HepG2 (cell line): ENCODE measurements around the gene ANKRD49. TPM values are rescaled to one million over a fixed set of nuclear protein-coding genes. Genes with fewer than 3 reads are reported as not detected.

ENCODE experiments used
- BORCS8-MEF2B ChIP-seq: sonication (generic); formaldehyde crosslinking; IDR thresholded peaks from 2 replicates; pipeline ENCODE4 v1.8.0; 2022; ENCODE audit warnings: mild to moderate bottlenecking, missing genetic modification reagents
- CBX2 ChIP-seq, 2 experiments: fragments of 200-600 bp in 1 of 2; sonication (generic); formaldehyde crosslinking in 1 of 2; IDR thresholded peaks; 2 replicates each; pipeline versions ENCODE4 v1.7.0 to v1.8.1; 2018 to 2022; ENCODE audit warnings: low read depth in 2 of 2, low read length in 1 of 2, mild to moderate bottlenecking in 1 of 2, missing genetic modification reagents in 1 of 2
- CHCHD3 ChIP-seq: sonication (generic); formaldehyde crosslinking; IDR thresholded peaks from 2 replicates; pipeline ENCODE4 v1.8.0; 2022; ENCODE audit warnings: mild to moderate bottlenecking, missing genetic modification reagents, moderate library complexity
- DNMT3B ChIP-seq: conservative IDR thresholded peaks from 2 replicates; pipeline ENCODE4 v1.6.1; 2016; ENCODE audit warnings: missing biosample characterization, control low read depth
- EEA1 ChIP-seq: sonication (generic); formaldehyde crosslinking; IDR thresholded peaks from 2 replicates; pipeline ENCODE4 v1.5.1; 2020; ENCODE audit warnings: mild to moderate bottlenecking, missing genetic modification reagents, borderline replicate concordance
- GLI4 ChIP-seq: sonication (generic); formaldehyde crosslinking; IDR thresholded peaks from 2 replicates; pipeline ENCODE4 v1.5.1; 2020; ENCODE audit warnings: missing genetic modification reagents, mild to moderate bottlenecking, moderate library complexity, borderline replicate concordance
- HMGA1 ChIP-seq: sonication (generic); formaldehyde crosslinking; conservative IDR thresholded peaks from 2 replicates; pipeline ENCODE4 v1.4.0; 2020; ENCODE audit warnings: missing genetic modification reagents
- HNRNPK ChIP-seq: fragments of 200-400 bp; formaldehyde crosslinking; IDR thresholded peaks from 2 replicates; pipeline ENCODE4 v1.6.1; 2018; ENCODE audit warnings: low read length, low read depth, moderate library complexity, mild to moderate bottlenecking; ENCODE audit not compliant: poor library complexity, severe bottlenecking
- KDM1A ChIP-seq: IDR thresholded peaks from 2 replicates; pipeline ENCODE4 v1.6.1; 2016; ENCODE audit warnings: missing compliant biosample characterization
- MLLT10 ChIP-seq: sonication (generic); formaldehyde crosslinking; IDR thresholded peaks from 2 replicates; pipeline ENCODE4 v1.4.0; 2020; ENCODE audit warnings: missing genetic modification reagents
- NR2F6 ChIP-seq, 2 experiments: IDR thresholded peaks; 2 replicates each; pipeline ENCODE4 v1.6.1; 2016; ENCODE audit warnings: antibody characterized with exemption in 1 of 2, mild to moderate bottlenecking in 1 of 2
- PRPF4 ChIP-seq: fragments of 200-400 bp; formaldehyde crosslinking; IDR thresholded peaks from 2 replicates; pipeline ENCODE4 v1.6.1; 2016; ENCODE audit warnings: low read length, low read depth; ENCODE audit not compliant: poor library complexity, severe bottlenecking
- SATB2 ChIP-seq: sonication (generic); formaldehyde crosslinking; IDR thresholded peaks from 2 replicates; pipeline ENCODE4 v1.5.0; 2020; ENCODE audit warnings: missing genetic modification reagents
- SMYD3 ChIP-seq: sonication (generic); formaldehyde crosslinking; IDR thresholded peaks from 2 replicates; pipeline ENCODE4 v1.8.1; 2023; ENCODE audit warnings: mild to moderate bottlenecking, missing genetic modification reagents
- TEAD2 ChIP-seq: sonication (generic); formaldehyde crosslinking; IDR thresholded peaks from 2 replicates; pipeline ENCODE4 v1.9.0; 2021; ENCODE audit warnings: missing genetic modification reagents
- ZFP36 ChIP-seq: fragments of 150-350 bp; IDR thresholded peaks from 2 replicates; pipeline ENCODE4 v1.6.1; 2018; ENCODE audit warnings: borderline replicate concordance, low read length, low read depth; ENCODE audit not compliant: partially characterized antibody
- ZFYVE20 ChIP-seq: sonication (generic); formaldehyde crosslinking; IDR thresholded peaks from 2 replicates; pipeline ENCODE4 v1.8.0; 2023; ENCODE audit warnings: low read depth, mild to moderate bottlenecking, moderate library complexity, missing genetic modification reagents, borderline replicate concordance
- ZMAT3 ChIP-seq: sonication (generic); formaldehyde crosslinking; conservative IDR thresholded peaks from 2 replicates; pipeline ENCODE4 v1.7.0; 2021; ENCODE audit warnings: missing genetic modification reagents
- ZNF430 ChIP-seq: sonication (generic); formaldehyde crosslinking; IDR thresholded peaks from 2 replicates; pipeline ENCODE4 v1.9.0; 2021; ENCODE audit warnings: mild to moderate bottlenecking, missing genetic modification reagents
- polyA plus RNA-seq, 8 experiments: library from polyadenylated mRNA; depleted of rRNA in 3 of 8; stranded (reverse) in 7 of 8; unstranded in 1 of 8; fragments of >200 nt; fragmentation: Illumina TruSeq in 4 of 8; extraction: Trizol in 4 of 8; gene quantifications; 2 replicates each; pipeline versions ENCODE4 v1.2.1 to v1.2.3, GENCODE V29; 2011 to 2016; ENCODE audit warnings: low read depth in 4 of 8, missing spikeins in 1 of 8, mixed read lengths in 1 of 8; ENCODE audit not compliant: insufficient read depth in 1 of 8
- total RNA-seq, 5 experiments: library from RNA; depleted of rRNA; stranded (reverse); fragments of >200 nt; fragmentation: Illumina TruSeq; extraction: Trizol; gene quantifications; 2 replicates each; pipeline ENCODE4 v1.2.3, GENCODE V29; 2016; ENCODE audit warnings: low read depth in 1 of 5
- TF ChIP-seq, protein P1 (sequence below): sonication (generic); formaldehyde crosslinking; IDR thresholded peaks from 2 replicates; pipeline ENCODE4 v1.9.0; 2021; ENCODE audit warnings: missing genetic modification reagents, borderline replicate concordance
- TF ChIP-seq, protein P2 (sequence below): sonication (generic); formaldehyde crosslinking; IDR thresholded peaks from 2 replicates; pipeline ENCODE4 v1.5.0; 2020; ENCODE audit warnings: mild to moderate bottlenecking, missing genetic modification reagents, moderate library complexity
- TF ChIP-seq, protein P3 (sequence below): sonication (generic); formaldehyde crosslinking; IDR thresholded peaks from 2 replicates; pipeline ENCODE4 v1.4.0; 2020; ENCODE audit warnings: mild to moderate bottlenecking, missing genetic modification reagents
- TF ChIP-seq, protein P4 (sequence below): sonication (generic); formaldehyde crosslinking; IDR thresholded peaks from 2 replicates; pipeline ENCODE4 v1.9.0; 2021; ENCODE audit warnings: missing genetic modification reagents, mild to moderate bottlenecking, borderline replicate concordance

Gene ANKRD49
- total and polyA plus RNA-seq, 2 of the 13 experiments (the other 11 are each of a cell fraction or from before 2014, with no cell fraction given), result 14.2 to 14.3 TPM

DNA sequence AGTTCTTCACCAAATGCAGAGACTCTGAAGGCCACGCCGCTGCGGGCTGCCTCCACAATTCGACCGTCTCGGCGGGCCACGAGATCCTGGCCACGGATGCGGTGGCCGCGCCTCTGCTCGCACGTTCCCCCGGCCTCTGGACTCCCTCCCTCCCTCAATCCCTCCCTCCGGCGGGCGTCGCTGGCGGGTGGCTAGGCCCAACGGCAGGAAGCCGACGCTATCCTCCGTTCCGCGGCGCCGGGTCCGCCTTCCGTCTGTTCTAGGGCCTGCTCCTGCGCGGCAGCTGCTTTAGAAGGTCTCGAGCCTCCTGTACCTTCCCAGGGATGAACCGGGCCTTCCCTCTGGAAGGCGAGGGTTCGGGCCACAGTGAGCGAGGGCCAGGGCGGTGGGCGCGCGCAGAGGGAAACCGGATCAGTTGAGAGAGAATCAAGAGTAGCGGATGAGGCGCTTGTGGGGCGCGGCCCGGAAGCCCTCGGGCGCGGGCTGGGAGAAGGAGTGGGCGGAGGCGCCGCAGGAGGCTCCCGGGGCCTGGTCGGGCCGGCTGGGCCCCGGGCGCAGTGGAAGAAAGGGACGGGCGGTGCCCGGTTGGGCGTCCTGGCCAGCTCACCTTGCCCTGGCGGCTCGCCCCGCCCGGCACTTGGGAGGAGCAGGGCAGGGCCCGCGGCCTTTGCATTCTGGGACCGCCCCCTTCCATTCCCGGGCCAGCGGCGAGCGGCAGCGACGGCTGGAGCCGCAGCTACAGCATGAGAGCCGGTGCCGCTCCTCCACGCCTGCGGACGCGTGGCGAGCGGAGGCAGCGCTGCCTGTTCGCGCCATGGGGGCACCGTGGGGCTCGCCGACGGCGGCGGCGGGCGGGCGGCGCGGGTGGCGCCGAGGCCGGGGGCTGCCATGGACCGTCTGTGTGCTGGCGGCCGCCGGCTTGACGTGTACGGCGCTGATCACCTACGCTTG is 50.2 kb downstream of the ANKRD49 start, which contains the start of gene FUT4 (continued):
- no peak for TF ChIP-seq DNMT3B (CRISPR knock-in tag)
- no peak for TF ChIP-seq ZFP36
- TF ChIP-seq SMYD3 (CRISPR knock-in tag), result no peak
- TF ChIP-seq BORCS8-MEF2B (CRISPR knock-in tag), result peak; percentile 57; the same call in 1 of the 2 replicates
- TF ChIP-seq, protein P1, sequence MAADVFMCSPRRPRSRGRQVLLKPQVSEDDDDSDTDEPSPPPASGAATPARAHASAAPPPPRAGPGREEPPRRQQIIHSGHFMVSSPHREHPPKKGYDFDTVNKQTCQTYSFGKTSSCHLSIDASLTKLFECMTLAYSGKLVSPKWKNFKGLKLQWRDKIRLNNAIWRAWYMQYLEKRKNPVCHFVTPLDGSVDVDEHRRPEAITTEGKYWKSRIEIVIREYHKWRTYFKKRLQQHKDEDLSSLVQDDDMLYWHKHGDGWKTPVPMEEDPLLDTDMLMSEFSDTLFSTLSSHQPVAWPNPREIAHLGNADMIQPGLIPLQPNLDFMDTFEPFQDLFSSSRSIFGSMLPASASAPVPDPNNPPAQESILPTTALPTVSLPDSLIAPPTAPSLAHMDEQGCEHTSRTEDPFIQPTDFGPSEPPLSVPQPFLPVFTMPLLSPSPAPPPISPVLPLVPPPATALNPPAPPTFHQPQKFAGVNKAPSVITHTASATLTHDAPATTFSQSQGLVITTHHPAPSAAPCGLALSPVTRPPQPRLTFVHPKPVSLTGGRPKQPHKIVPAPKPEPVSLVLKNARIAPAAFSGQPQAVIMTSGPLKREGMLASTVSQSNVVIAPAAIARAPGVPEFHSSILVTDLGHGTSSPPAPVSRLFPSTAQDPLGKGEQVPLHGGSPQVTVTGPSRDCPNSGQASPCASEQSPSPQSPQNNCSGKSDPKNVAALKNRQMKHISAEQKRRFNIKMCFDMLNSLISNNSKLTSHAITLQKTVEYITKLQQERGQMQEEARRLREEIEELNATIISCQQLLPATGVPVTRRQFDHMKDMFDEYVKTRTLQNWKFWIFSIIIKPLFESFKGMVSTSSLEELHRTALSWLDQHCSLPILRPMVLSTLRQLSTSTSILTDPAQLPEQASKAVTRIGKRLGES (CRISPR knock-in tag), result no peak
- no peak for TF ChIP-seq ZFYVE20 (CRISPR knock-in tag)
- TF ChIP-seq MLLT10 (CRISPR knock-in tag), result no peak
- TF ChIP-seq NR2F6 (IDR thresholded peaks at IDR 0.05), result no peak
- TF ChIP-seq NR2F6 (CRISPR knock-in tag; IDR thresholded peaks at IDR 0.05), result no peak
- TF ChIP-seq SATB2 (CRISPR knock-in tag), result no peak
- TF ChIP-seq CBX2 (IDR thresholded peaks at IDR 0.05; ENCODE audit: low read depth, low read length), result no peak
- TF ChIP-seq CBX2 (CRISPR knock-in tag; IDR thresholded peaks at IDR 0.05; ENCODE audit: low read depth), result no peak; the same call in 1 of the 2 replicates
- TF ChIP-seq, protein P2, sequence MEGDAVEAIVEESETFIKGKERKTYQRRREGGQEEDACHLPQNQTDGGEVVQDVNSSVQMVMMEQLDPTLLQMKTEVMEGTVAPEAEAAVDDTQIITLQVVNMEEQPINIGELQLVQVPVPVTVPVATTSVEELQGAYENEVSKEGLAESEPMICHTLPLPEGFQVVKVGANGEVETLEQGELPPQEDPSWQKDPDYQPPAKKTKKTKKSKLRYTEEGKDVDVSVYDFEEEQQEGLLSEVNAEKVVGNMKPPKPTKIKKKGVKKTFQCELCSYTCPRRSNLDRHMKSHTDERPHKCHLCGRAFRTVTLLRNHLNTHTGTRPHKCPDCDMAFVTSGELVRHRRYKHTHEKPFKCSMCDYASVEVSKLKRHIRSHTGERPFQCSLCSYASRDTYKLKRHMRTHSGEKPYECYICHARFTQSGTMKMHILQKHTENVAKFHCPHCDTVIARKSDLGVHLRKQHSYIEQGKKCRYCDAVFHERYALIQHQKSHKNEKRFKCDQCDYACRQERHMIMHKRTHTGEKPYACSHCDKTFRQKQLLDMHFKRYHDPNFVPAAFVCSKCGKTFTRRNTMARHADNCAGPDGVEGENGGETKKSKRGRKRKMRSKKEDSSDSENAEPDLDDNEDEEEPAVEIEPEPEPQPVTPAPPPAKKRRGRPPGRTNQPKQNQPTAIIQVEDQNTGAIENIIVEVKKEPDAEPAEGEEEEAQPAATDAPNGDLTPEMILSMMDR (CRISPR knock-in tag), result peak; percentile 28; the same call in 1 of the 2 replicates
- no peak for TF ChIP-seq TEAD2 (CRISPR knock-in tag)
- TF ChIP-seq EEA1 (CRISPR knock-in tag), result no peak
- TF ChIP-seq ZMAT3, result 0 out of 2 replicates have a peak, but pooled peaks have one; percentile 36
- peak; percentile 65; the same call in 1 of the 2 replicates for TF ChIP-seq ZNF430
- TF ChIP-seq GLI4 (CRISPR knock-in tag), result no peak
- TF ChIP-seq PRPF4, result no peak
- TF ChIP-seq, protein P3, sequence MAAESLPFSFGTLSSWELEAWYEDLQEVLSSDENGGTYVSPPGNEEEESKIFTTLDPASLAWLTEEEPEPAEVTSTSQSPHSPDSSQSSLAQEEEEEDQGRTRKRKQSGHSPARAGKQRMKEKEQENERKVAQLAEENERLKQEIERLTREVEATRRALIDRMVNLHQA (CRISPR knock-in tag), result no peak
- TF ChIP-seq KDM1A (CRISPR knock-in tag), result no peak
- TF ChIP-seq HNRNPK, result peak; percentile 16
- TF ChIP-seq HMGA1 (CRISPR knock-in tag), result no peak
- TF ChIP-seq, protein P4, sequence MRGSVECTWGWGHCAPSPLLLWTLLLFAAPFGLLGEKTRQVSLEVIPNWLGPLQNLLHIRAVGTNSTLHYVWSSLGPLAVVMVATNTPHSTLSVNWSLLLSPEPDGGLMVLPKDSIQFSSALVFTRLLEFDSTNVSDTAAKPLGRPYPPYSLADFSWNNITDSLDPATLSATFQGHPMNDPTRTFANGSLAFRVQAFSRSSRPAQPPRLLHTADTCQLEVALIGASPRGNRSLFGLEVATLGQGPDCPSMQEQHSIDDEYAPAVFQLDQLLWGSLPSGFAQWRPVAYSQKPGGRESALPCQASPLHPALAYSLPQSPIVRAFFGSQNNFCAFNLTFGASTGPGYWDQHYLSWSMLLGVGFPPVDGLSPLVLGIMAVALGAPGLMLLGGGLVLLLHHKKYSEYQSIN (CRISPR knock-in tag), result no peak
- no peak for TF ChIP-seq CHCHD3 (CRISPR knock-in tag)
